SK-N-SH treated with all-trans-retinoic acid at 6 μM for 48 hours (cell line): ENCODE measurements around the gene KRTAP6-2.

Experiments
- ATAC-seq: fragments of 200-7000 bp; cut with Tn5 transposase; 3 replicates; pipeline ENCODE4 v1.9.1; 2020; ENCODE audit warnings: mild to moderate bottlenecking, moderate library complexity
- BACH2 ChIP-seq: fragments of 250-450 bp; sonication (Bioruptor Pico); IDR thresholded peaks from 2 replicates; pipeline ENCODE4 v1.9.0; 2021; ENCODE audit warnings: mild to moderate bottlenecking, borderline replicate concordance
- CREB5 ChIP-seq: fragments of 250-450 bp; sonication (Bioruptor Pico); IDR thresholded peaks from 2 replicates; pipeline ENCODE4 v1.5.1; 2020; ENCODE audit warnings: low read depth, mild to moderate bottlenecking, moderate library complexity
- CSDC2 ChIP-seq: fragments of 250-450 bp; sonication (Bioruptor Pico); IDR thresholded peaks from 2 replicates; pipeline ENCODE4 v1.5.0; 2020; ENCODE audit warnings: mild to moderate bottlenecking, moderate library complexity
- CSRNP3 ChIP-seq: fragments of 250-450 bp; sonication (Bioruptor Pico); IDR thresholded peaks from 2 replicates; pipeline ENCODE4 v1.5.1; 2021; ENCODE audit warnings: mild to moderate bottlenecking, moderate library complexity
- ESRRG ChIP-seq: fragments of 250-450 bp; sonication (Bioruptor Pico); IDR thresholded peaks from 2 replicates; pipeline ENCODE4 v1.6.1; 2021; ENCODE audit warnings: mild to moderate bottlenecking
- ISL1 ChIP-seq: fragments of 250-450 bp; sonication (Bioruptor Pico); IDR thresholded peaks from 2 replicates; pipeline ENCODE4 v2.1.2; 2022; ENCODE audit warnings: mild to moderate bottlenecking, moderate library complexity
- OSR1 ChIP-seq: fragments of 250-450 bp; sonication (Bioruptor Pico); IDR thresholded peaks from 2 replicates; pipeline ENCODE4 v1.8.0; 2022; ENCODE audit warnings: moderate library complexity, mild to moderate bottlenecking, inconsistent platforms
- POU6F1 ChIP-seq: fragments of 250-450 bp; sonication (Bioruptor Pico); IDR thresholded peaks from 2 replicates; pipeline ENCODE4 v1.8.0; 2021; ENCODE audit warnings: low read depth, mild to moderate bottlenecking, moderate library complexity, borderline replicate concordance
- PPARA ChIP-seq: fragments of 250-450 bp; sonication (Bioruptor Pico); IDR thresholded peaks from 2 replicates; pipeline ENCODE4 v1.5.0; 2020; ENCODE audit warnings: mild to moderate bottlenecking, borderline replicate concordance
- RARB ChIP-seq: fragments of 250-450 bp; sonication (Bioruptor Pico); IDR thresholded peaks from 2 replicates; pipeline ENCODE4 v1.8.0; 2021; ENCODE audit warnings: mild to moderate bottlenecking, moderate library complexity
- TCF4 ChIP-seq: fragments of 250-450 bp; sonication (Bioruptor Pico); IDR thresholded peaks from 2 replicates; pipeline ENCODE4 v1.8.0; 2021; ENCODE audit warnings: mild to moderate bottlenecking, moderate library complexity, borderline replicate concordance
- TSHZ2 ChIP-seq: fragments of 250-450 bp; sonication (Bioruptor Pico); IDR thresholded peaks from 2 replicates; pipeline ENCODE4 v1.5.0; 2020; ENCODE audit warnings: mild to moderate bottlenecking, moderate library complexity
- ZC3H10 ChIP-seq: fragments of 250-450 bp; sonication (Bioruptor Pico); IDR thresholded peaks from 2 replicates; pipeline ENCODE4 v1.5.1; 2021; ENCODE audit warnings: mild to moderate bottlenecking, moderate library complexity
- ZFP30 ChIP-seq: fragments of 450-650 bp; formaldehyde crosslinking; IDR thresholded peaks from 2 replicates; pipeline ENCODE4 v1.5.0; 2022; ENCODE audit warnings: mild to moderate bottlenecking, moderate library complexity
- ZNF565 ChIP-seq: fragments of 450-650 bp; formaldehyde crosslinking; conservative IDR thresholded peaks from 2 replicates; pipeline ENCODE4 v1.5.0; 2020; ENCODE audit warnings: low read depth, mild to moderate bottlenecking, moderate library complexity
- ZNF8 ChIP-seq: fragments of 450-650 bp; formaldehyde crosslinking; IDR thresholded peaks from 2 replicates; pipeline ENCODE4 v1.5.0; 2020; ENCODE audit warnings: mild to moderate bottlenecking, moderate library complexity

The KRTAP6-2 gene

GRCh38 chr21:30555095-30555494, 43.6 kb downstream of the KRTAP6-2 start:
- TF ChIP-seq ZC3H10 (no peak), ZFP30 (CRISPR knock-in tag) (no peak), CREB5 (CRISPR knock-in tag) (no peak), ISL1 (CRISPR knock-in tag) (no peak), CSDC2 (CRISPR knock-in tag) (no peak), CSRNP3 (CRISPR knock-in tag) (no peak), ESRRG (CRISPR knock-in tag) (no peak), POU6F1 (CRISPR knock-in tag) (no peak), TSHZ2 (CRISPR knock-in tag) (no peak), TCF4 (CRISPR knock-in tag) (no peak), RARB (no peak), ZNF8 (CRISPR knock-in tag) (no peak), BACH2 (no peak), OSR1 (CRISPR knock-in tag) (no peak), PPARA (CRISPR knock-in tag) (no peak), ZNF565 (CRISPR knock-in tag) (no peak)
- ATAC-seq: no peak

- TF ChIP-seq CSDC2 (CRISPR knock-in tag): no peak
- no peak for TF ChIP-seq ZNF565 (CRISPR knock-in tag)
- no peak for ATAC-seq
Observed at GRCh38 chr21:30552782-30553181, 45.9 kb downstream of the KRTAP6-2 start.
